A673 (cell line): ENCODE data around the gene LCN15. TPM values are rescaled to one million over a fixed set of nuclear protein-coding genes. Genes with fewer than 3 reads are reported as not detected.

ENCODE experiments used
- BruUV-seq: library from RNA; stranded (reverse); fragments of 400-500 nt; replicated peaks from 2 replicates; lab custom pipeline; 2021; lab: Mats Ljungman, UMichigan
- CTCF ChIA-PET: fragments of 300-600 bp; sonication (Branson Sonifier 250); formaldehyde crosslinking; loops from one replicate; lab custom pipeline; 2022; ENCODE audit warnings: antibody characterized with exemption; lab: Charles Lee
- POLR2A ChIA-PET: fragments of 300-600 bp; sonication (Branson Sonifier 250); formaldehyde crosslinking; loops from one replicate; lab custom pipeline; 2022; ENCODE audit warnings: antibody characterized with exemption; ENCODE audit not compliant: low non-redundant PET; lab: Charles Lee
- DNase-seq: peaks from one replicate; pipeline ENCODE4 v3.0.0-alpha.2; 2015; ENCODE audit warnings: low spot score
- H3K27ac ChIP-seq: fragments of 200-600 bp; sonication (generic); 2 replicates; pipeline ENCODE4 v1.5.1; 2016; ENCODE audit warnings: mixed run types, low read depth, mild to moderate bottlenecking, mixed read lengths, antibody characterized with exemption, low read length; ENCODE audit not compliant: poor library complexity, severe bottlenecking
- H3K27me3 ChIP-seq: fragments of 200-600 bp; sonication (generic); replicated peaks from 2 replicates; pipeline ENCODE4 v1.6.1; 2017; ENCODE audit warnings: mixed run types, low read depth, mild to moderate bottlenecking, mixed read lengths, antibody characterized with exemption, low read length; ENCODE audit not compliant: insufficient read depth, poor library complexity
- H3K36me3 ChIP-seq: fragments of 200-600 bp; sonication (generic); 2 replicates; pipeline ENCODE4 v1.6.1; 2016; ENCODE audit warnings: mixed run types, mild to moderate bottlenecking, mixed read lengths, antibody characterized with exemption, low read length; ENCODE audit not compliant: insufficient read depth, poor library complexity, severe bottlenecking
- H3K4me1 ChIP-seq: fragments of 200-600 bp; sonication (generic); 2 replicates; pipeline ENCODE4 v1.6.1; 2017; ENCODE audit warnings: mixed run types, mild to moderate bottlenecking, mixed read lengths, antibody characterized with exemption, low read length; ENCODE audit not compliant: insufficient read depth, poor library complexity, severe bottlenecking
- H3K4me3 ChIP-seq: fragments of 200-600 bp; sonication (generic); 2 replicates; pipeline ENCODE4 v1.5.1; 2016; ENCODE audit warnings: low read depth, mixed run types, mild to moderate bottlenecking, mixed read lengths, low read length; ENCODE audit not compliant: poor library complexity, severe bottlenecking
- H3K9me3 ChIP-seq: fragments of 200-600 bp; sonication (generic); 2 replicates; pipeline ENCODE4 v1.6.1; 2016; ENCODE audit warnings: mixed run types, low read depth, mild to moderate bottlenecking, mixed read lengths, antibody characterized with exemption, low read length; ENCODE audit not compliant: poor library complexity, severe bottlenecking
- CTCF ChIP-seq: fragments of 300-800, 200-600 bp; sonication (generic); conservative IDR thresholded peaks from 2 replicates; pipeline ENCODE4 v1.5.1; 2017; ENCODE audit warnings: low read depth, mild to moderate bottlenecking, antibody characterized with exemption, low read length, moderate library complexity, mixed read lengths
- EZH2 ChIP-seq: fragments of 200-600 bp; sonication (generic); IDR thresholded peaks from 2 replicates; pipeline ENCODE4 v1.6.1; 2017; ENCODE audit warnings: borderline replicate concordance, low read depth, mild to moderate bottlenecking, mixed read lengths, antibody characterized with exemption, low read length; ENCODE audit not compliant: poor library complexity, severe bottlenecking
- intact Hi-C: fragments of 100-400 bp; cut with micrococcal nuclease; formaldehyde crosslinking; loops from one replicate; pipeline ENCODE4 v1.10.0; 2022; ENCODE audit not compliant: unreplicated experiment
- microRNA-seq: library from miRNA; unstranded; fragments of <30 nt; microRNA quantifications from one replicate; pipeline ENCODE4 v1.2.0, GENCODE V29; 2021
- total RNA-seq: library from RNA; stranded (reverse); gene quantifications from 2 replicates; pipeline ENCODE4 v1.2.3, GENCODE V29; 2021

Gene LCN15
- total RNA-seq, 1 experiment from 2014 or later, result not detected

DNA sequence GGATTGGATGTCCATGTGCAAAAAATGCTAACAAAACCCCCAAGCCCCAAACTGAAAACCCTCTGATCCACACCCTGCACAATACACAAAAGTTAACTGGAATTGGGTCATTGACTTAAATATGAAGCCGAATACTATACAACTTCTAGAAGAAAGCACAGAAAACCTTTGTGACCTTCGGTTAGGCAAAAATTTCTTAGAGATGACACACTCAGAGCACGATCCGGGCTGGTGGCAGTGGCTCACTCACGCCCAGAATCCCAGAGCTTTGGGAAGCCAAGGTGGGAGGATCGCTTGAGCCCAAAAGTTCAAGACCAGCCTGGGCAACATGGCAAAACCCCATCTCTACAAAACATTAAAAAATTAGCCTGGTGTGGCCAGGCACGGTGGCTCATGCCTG, 53.8 kb downstream of the LCN15 start:
- POLR2A ChIA-PET, result no interaction called here
- no peak overlapping the region for H3K27ac ChIP-seq
- CTCF ChIA-PET, result no interaction called here
- no peaks in the 10 kb centered on the region for H3K36me3 ChIP-seq
- no peak for DNase-seq
- intact Hi-C loops, result no loop called here
- no peak overlapping the region for H3K4me3 ChIP-seq
- TF ChIP-seq CTCF, result no peak
- no peak for TF ChIP-seq EZH2
- peaks cover 16% of the 10 kb centered on the region for H3K4me1 ChIP-seq
- no peaks in the 10 kb centered on the region for H3K27me3 ChIP-seq
- no peaks in the 10 kb centered on the region for H3K9me3 ChIP-seq
- no TSS peak for BruUV-seq

Small RNAs within 50 kb of the gene (microRNA-seq; reads per million reads assigned to microRNA genes)
- gene MIR6722, result 0.81 reads per million

Other genes with a start within 250 kb of the LCN15 start
- 37.2 and 50.2 TPM in 2 replicates for gene NOTCH1, start 218.5 kb downstream of the LCN15 start, total RNA-seq
- 79.5 and 98.5 TPM in 2 replicates for gene EGFL7, start 101.6 kb downstream of the LCN15 start, total RNA-seq
- gene AGPAT2, start 77.1 kb downstream of the LCN15 start, total RNA-seq, result 56.0 and 57.7 TPM in 2 replicates
- gene DIPK1B, start 51.9 kb downstream of the LCN15 start, total RNA-seq, result 26.4 and 35.3 TPM in 2 replicates
- gene LCN10, start 21.6 kb downstream of the LCN15 start, total RNA-seq, result 0.15 and 0.35 TPM in 2 replicates
- gene LCN6, start 16.0 kb downstream of the LCN15 start, total RNA-seq, result not detected in 2 replicates
- gene LCN8, start 6.3 kb downstream of the LCN15 start, total RNA-seq, result not detected in 2 replicates
- gene TMEM141, start 26.8 kb upstream of the LCN15 start, total RNA-seq, result 32.7 and 39.5 TPM in 2 replicates
- gene CCDC183, start 31.8 kb upstream of the LCN15 start, total RNA-seq, result 0.46 TPM in 1 of 2 replicates, not detected in the other
- 208 and 210 TPM in 2 replicates for gene RABL6, start 43.4 kb upstream of the LCN15 start, total RNA-seq
- gene AJM1, start 78.0 kb upstream of the LCN15 start, total RNA-seq, result 1.8 and 2.0 TPM in 2 replicates
- gene PHPT1, start 84.9 kb upstream of the LCN15 start, total RNA-seq, result 94.7 and 109 TPM in 2 replicates
- 7.9 and 10.1 TPM in 2 replicates for gene MAMDC4, start 87.8 kb upstream of the LCN15 start, total RNA-seq
- gene EDF1, start 101.8 kb upstream of the LCN15 start, total RNA-seq, result 321 and 330 TPM in 2 replicates
- gene TRAF2, start 122.0 kb upstream of the LCN15 start, total RNA-seq, result 29.2 and 33.2 TPM in 2 replicates
- 76.7 and 81.8 TPM in 2 replicates for gene FBXW5, start 180.2 kb upstream of the LCN15 start, total RNA-seq
- 0.74 and 0.75 TPM in 2 replicates for gene C8G, start 180.7 kb upstream of the LCN15 start, total RNA-seq
- 1.1 TPM in 1 of 2 replicates, not detected in the other for gene LCN12, start 187.8 kb upstream of the LCN15 start, total RNA-seq
- gene PTGDS, start 213.0 kb upstream of the LCN15 start, total RNA-seq, result not detected in 2 replicates
- gene LCNL1, start 218.5 kb upstream of the LCN15 start, total RNA-seq, result not detected in 2 replicates
- gene PAXX, start 227.9 kb upstream of the LCN15 start, total RNA-seq, result 91.5 and 99.5 TPM in 2 replicates
- not detected in 2 replicates for gene CLIC3, start 232.1 kb upstream of the LCN15 start, total RNA-seq